IPS-18a (cell line): Measurements from ENCODE around the gene ZNF177.

ENCODE experiments used
- H3K27ac ChIP-seq: one replicate; pipeline ENCODE4 v1.5.1; 2013; ENCODE audit warnings: low read length
- H3K27me3 ChIP-seq: one replicate; pipeline ENCODE4 v1.6.1; 2013; ENCODE audit warnings: mild to moderate bottlenecking, low read length; ENCODE audit not compliant: control insufficient read depth, insufficient read depth
- H3K36me3 ChIP-seq: one replicate; pipeline ENCODE4 v1.6.1; 2013; ENCODE audit warnings: low read depth, low read length; ENCODE audit not compliant: control insufficient read depth
- H3K4me1 ChIP-seq: one replicate; pipeline ENCODE4 v1.6.1; 2013; ENCODE audit warnings: low read depth, low read length; ENCODE audit not compliant: control insufficient read depth
- H3K4me3 ChIP-seq: one replicate; pipeline ENCODE4 v1.5.1; 2013; ENCODE audit warnings: low read length
- H3K9ac ChIP-seq: one replicate; pipeline ENCODE4 v1.6.1; 2013; ENCODE audit warnings: mild to moderate bottlenecking, low read length, moderate library complexity
- H3K9me3 ChIP-seq: one replicate; pipeline ENCODE4 v1.6.1; 2013; ENCODE audit warnings: low read depth, low read length; ENCODE audit not compliant: control insufficient read depth

The ZNF177 gene

GRCh38 chr19:9348671-9349070, 14.1 kb upstream of the ZNF177 start:
- Histone ChIP-seq H3K4me3 (no peak overlapping the region), H3K27ac (no peak overlapping the region), H3K9ac (no peak overlapping the region), H3K36me3 (peaks cover 2% of the 10 kb centered on the region), H3K27me3 (no peaks in the 10 kb centered on the region), H3K4me1 (no peaks in the 10 kb centered on the region), H3K9me3 (peaks cover 71% of the 10 kb centered on the region)

- Histone ChIP-seq H3K4me1 (no peaks in the 10 kb centered on the region), H3K9me3 (peaks cover 60% of the 10 kb centered on the region), H3K36me3 (no peaks in the 10 kb centered on the region), H3K27me3 (no peaks in the 10 kb centered on the region), H3K4me3 (no peak overlapping the region), H3K27ac (no peak overlapping the region), H3K9ac (no peak overlapping the region)
Measured at GRCh38 chr19:9352505-9352904, 10.3 kb upstream of the ZNF177 start.

- no peaks in the 10 kb centered on the region for H3K4me1 ChIP-seq
- H3K27me3 ChIP-seq = no peaks in the 10 kb centered on the region
- no peak overlapping the region for H3K9ac ChIP-seq
- no peak overlapping the region for H3K27ac ChIP-seq
- no peaks in the 10 kb centered on the region for H3K36me3 ChIP-seq
- H3K4me3 ChIP-seq = no peak overlapping the region
- H3K9me3 ChIP-seq = peaks cover 60% of the 10 kb centered on the region
Measured at GRCh38 chr19:9353011-9353410, 9.8 kb upstream of the ZNF177 start.

GRCh38 chr19:9354651-9355050, 8.2 kb upstream of the ZNF177 start:
- Histone ChIP-seq H3K9me3 (peaks cover 60% of the 10 kb centered on the region), H3K4me1 (no peaks in the 10 kb centered on the region), H3K27ac (no peak overlapping the region), H3K4me3 (no peak overlapping the region), H3K36me3 (no peaks in the 10 kb centered on the region), H3K27me3 (no peaks in the 10 kb centered on the region), H3K9ac (no peak overlapping the region)

GRCh38 chr19:9370738-9371619, 8.2 kb downstream of the ZNF177 start:
- Histone ChIP-seq H3K9ac (no peak overlapping the region), H3K4me1 (no peaks in the 10 kb centered on the region), H3K27ac (no peak overlapping the region), H3K27me3 (no peaks in the 10 kb centered on the region), H3K36me3 (no peaks in the 10 kb centered on the region), H3K9me3 (peaks cover 67% of the 10 kb centered on the region), H3K4me3 (no peak overlapping the region)

GRCh38 chr19:9381361-9381785, 18.6 kb downstream of the ZNF177 start:
- Histone ChIP-seq H3K4me1 (no peaks in the 10 kb centered on the region), H3K4me3 (no peak overlapping the region), H3K27ac (no peak overlapping the region), H3K9ac (no peak overlapping the region), H3K36me3 (peaks cover 32% of the 10 kb centered on the region), H3K27me3 (no peaks in the 10 kb centered on the region), H3K9me3 (peaks cover 94% of the 10 kb centered on the region)

GRCh38 chr19:9406798-9407352, 44.1 kb downstream of the ZNF177 start:
- Histone ChIP-seq H3K36me3 (no peaks in the 10 kb centered on the region), H3K27me3 (no peaks in the 10 kb centered on the region), H3K27ac (no peak overlapping the region), H3K4me3 (peak overlapping the region; percentile 39), H3K4me1 (no peaks in the 10 kb centered on the region), H3K9ac (no peak overlapping the region), H3K9me3 (peaks cover 60% of the 10 kb centered on the region)

- Histone ChIP-seq H3K4me1 (no peaks in the 10 kb centered on the region), H3K36me3 (no peaks in the 10 kb centered on the region), H3K9me3 (peaks cover 70% of the 10 kb centered on the region), H3K27ac (no peak overlapping the region), H3K4me3 (no peak overlapping the region), H3K27me3 (no peaks in the 10 kb centered on the region), H3K9ac (no peak overlapping the region)
Measured at GRCh38 chr19:9407827-9408226, 45.0 kb downstream of the ZNF177 start.

- no peak overlapping the region for H3K9ac ChIP-seq
- no peaks in the 10 kb centered on the region for H3K4me1 ChIP-seq
- no peak overlapping the region for H3K4me3 ChIP-seq
- H3K27me3 ChIP-seq = no peaks in the 10 kb centered on the region
- peaks cover 46% of the 10 kb centered on the region for H3K36me3 ChIP-seq
- H3K27ac ChIP-seq = no peak overlapping the region
- H3K9me3 ChIP-seq = peaks cover 78% of the 10 kb centered on the region
Measured at GRCh38 chr19:9413240-9413954, 50.6 kb downstream of the ZNF177 start.

GRCh38 chr19:9427941-9428340, 65.1 kb downstream of the ZNF177 start:
- Histone ChIP-seq H3K4me1 (no peaks in the 10 kb centered on the region), H3K27me3 (no peaks in the 10 kb centered on the region), H3K27ac (no peak overlapping the region), H3K9me3 (no peaks in the 10 kb centered on the region), H3K36me3 (peaks cover 2% of the 10 kb centered on the region), H3K9ac (no peak overlapping the region), H3K4me3 (no peak overlapping the region)

- Histone ChIP-seq H3K4me1 (peaks cover 5% of the 10 kb centered on the region), H3K36me3 (peaks cover 4% of the 10 kb centered on the region), H3K27ac (no peak overlapping the region), H3K9ac (no peak overlapping the region), H3K27me3 (no peaks in the 10 kb centered on the region), H3K9me3 (no peaks in the 10 kb centered on the region), H3K4me3 (no peak overlapping the region)
Measured at GRCh38 chr19:9430444-9430843, 67.6 kb downstream of the ZNF177 start.
